Mucosa of gallbladder (tissue), 1 donor: ENCODE data around the gene FERMT3. TPM values are rescaled to one million over a fixed set of nuclear protein-coding genes. Genes with fewer than 3 reads are reported as not detected.
A peak's percentile ranks its signal among the peaks of the same experiment; 100 is the strongest.

Experiments
- DNase-seq: peaks from one replicate; pipeline ENCODE4 v3.0.0-alpha.2; 2020; ENCODE audit warnings: low spot score
- total RNA-seq: library from RNA; stranded (reverse); gene quantifications from one replicate; pipeline ENCODE4 v1.2.1, GENCODE V29; 2021
- donor health status: DM: no; HTN: no; CAD: no.

Gene FERMT3
- total RNA-seq, 1 donor from 2014 or later: 21.7 TPM

DNA sequence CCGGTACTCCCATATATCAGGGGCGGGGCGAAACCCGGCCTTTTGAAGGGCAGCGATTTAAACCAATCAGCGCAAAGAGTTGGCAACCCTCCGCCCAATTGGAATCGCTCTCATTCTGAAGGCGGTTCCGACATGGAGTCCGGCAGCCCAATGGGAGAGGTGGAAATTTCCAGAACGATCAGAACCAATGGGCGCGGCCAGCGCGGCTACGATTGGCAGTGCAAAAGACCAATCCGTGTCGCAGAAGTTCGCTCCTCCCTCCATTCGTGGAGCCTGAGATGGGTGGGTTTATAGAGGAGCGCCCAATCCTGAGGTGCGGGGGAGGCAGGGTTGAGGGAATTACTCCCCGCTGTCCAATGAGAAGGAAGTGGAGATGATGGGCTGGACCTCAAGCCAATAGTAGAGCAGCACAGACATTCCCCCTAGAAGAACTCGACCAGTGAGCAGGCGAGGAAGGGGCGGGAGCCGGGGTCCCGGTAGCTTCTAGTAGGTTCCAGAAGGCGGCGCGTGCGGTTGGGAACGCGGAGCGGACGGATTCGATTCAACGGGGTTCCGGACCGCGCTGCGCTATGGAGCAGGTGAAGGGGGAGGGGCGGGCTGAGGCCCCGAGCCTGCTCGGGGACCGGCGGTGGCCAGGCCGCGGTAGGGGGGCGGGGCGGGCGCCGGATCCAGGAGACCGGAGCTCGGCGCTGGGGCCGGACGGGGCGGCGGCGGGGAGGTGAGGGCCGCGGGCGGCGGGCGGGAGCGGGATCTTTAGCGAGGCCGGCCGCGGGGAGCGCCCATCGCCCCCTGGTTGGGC, 20.6 kb upstream of the FERMT3 start, which contains the start of gene STIP1:
Gene STIP1, plus strand, starts transcription at position 479 of the 799 bp plus-strand sequence. Its CDS starts 91 bp downstream, at position 570.
- DNase-seq: peak; percentile 100

GRCh38 chr11:64186492-64187165, 19.9 kb upstream of the FERMT3 start:
- no peak for DNase-seq

DNA sequence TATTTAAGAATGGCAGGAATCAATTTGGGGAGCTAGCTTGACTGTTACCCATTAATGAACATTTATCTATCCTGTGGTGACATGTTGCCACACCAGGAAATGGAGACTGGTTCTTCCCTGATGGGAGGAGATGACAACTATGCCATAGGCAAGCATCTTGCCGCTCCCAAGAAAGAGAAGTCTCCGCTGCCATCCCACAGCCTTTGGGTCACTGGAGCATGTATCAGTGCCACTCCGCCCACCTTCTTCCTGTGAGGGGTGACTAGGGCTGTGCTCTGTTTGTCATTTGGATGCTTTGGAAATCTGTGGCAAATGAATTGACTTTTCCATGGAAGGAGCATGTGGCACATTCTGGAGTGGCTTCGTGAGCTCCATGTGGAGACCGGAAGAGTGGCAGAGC, 14.1 kb upstream of the FERMT3 start:
- no peak for DNase-seq

- no peak for DNase-seq
Observed at GRCh38 chr11:64196626-64197025, 9.9 kb upstream of the FERMT3 start.

DNA sequence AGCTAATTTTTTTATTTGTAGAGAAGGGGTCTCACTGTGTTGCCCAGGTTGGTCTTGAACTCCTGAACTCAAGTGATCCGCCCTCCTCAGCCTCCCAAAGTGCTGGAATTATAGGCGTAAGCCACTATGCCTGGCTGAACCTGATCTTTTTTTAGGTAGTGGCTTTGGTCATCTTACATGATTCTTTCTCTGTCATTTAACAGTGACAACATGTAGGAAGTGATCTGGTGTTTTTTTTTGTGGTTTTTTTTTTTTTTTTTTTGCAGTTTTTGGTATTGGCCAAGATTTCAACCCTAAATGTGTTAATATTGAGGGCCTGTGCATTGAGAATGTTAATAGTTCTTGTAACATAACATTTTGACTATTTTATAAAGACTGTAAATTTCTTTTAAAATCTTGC, 8.0 kb upstream of the FERMT3 start:
- DNase-seq: no peak

DNA sequence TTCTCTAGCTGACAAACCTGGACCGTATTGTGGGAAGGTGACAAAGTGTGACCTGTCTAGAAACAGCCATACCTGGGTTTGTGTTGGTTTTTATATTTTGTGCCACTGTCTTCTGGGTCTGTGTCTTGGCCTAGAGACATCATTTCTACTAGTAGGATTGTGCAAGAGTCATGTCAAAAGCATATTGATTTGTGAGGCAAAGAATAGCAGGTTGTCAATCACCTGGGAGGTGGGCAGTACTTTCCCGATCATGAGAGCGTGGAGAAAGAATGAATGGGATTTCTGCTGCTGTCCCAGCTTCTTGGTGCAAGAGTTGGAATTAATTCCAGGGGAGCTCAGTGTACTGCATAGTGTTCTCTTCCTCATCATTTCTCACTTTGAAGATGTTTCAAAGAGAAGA, 5.0 kb upstream of the FERMT3 start:
- no peak for DNase-seq

DNA sequence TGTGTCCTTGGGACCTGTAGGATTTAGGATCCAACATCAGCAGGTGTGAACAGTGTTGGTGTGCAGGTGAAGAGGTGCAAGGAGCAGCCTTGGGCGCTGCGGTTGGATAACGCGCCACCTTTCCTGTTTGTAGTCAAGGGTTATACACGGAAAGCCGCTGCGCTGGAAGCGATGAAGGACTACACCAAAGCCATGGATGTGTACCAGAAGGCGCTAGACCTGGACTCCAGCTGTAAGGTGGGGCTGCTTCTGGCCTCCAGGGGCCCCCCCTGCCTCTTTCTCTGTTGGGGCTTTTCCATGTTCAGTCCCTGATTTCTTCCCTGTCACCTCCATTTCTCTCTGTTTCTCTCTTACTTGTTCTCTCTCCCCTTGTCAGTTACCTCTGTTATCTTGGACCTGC, 3.5 kb upstream of the FERMT3 start:
- DNase-seq: no peak

DNA sequence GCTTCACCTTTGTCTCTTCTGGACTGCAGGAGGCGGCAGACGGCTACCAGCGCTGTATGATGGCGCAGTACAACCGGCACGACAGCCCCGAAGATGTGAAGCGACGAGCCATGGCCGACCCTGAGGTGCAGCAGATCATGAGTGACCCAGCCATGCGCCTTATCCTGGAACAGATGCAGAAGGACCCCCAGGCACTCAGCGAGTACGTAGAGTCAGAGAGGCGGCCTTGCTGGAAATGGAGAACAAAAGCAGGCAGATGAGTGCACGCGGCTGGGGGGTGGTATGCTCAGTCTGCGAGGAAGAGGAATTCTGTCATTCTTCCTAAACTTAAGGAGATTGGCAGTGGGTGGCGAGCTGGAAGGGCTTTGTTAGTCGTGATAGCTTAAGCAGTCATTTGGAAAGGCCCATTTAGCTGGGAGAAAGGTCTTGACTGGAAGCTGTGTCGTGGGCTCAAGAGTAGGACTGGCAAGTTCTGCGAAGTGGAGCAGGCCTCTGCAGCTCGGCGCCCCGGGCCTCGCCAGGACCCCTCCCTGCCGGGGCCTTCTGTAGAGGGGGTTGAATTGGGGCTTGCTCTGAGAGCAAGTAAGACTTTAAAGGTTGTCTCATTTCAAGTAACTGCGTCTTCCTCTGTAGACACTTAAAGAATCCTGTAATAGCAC, 3.0 kb upstream of the FERMT3 start:
- no peak for DNase-seq

DNA sequence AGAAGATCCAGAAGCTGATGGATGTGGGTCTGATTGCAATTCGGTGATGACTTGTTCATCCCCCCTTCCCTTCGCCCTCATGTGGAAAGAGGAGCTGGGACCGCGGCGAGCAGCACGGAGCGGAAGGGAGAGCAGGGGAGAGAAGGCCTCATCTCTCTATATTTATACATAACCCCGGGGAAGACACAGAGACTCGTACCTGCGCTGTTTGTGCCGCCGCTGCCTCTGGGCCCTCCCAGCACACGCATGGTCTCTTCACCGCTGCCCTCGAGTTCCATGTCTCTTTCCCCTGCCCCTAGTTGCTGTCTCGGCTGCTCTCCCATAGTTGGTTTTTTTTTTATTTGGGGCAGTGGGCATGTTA, 2.5 kb upstream of the FERMT3 start:
- no peak for DNase-seq

DNA sequence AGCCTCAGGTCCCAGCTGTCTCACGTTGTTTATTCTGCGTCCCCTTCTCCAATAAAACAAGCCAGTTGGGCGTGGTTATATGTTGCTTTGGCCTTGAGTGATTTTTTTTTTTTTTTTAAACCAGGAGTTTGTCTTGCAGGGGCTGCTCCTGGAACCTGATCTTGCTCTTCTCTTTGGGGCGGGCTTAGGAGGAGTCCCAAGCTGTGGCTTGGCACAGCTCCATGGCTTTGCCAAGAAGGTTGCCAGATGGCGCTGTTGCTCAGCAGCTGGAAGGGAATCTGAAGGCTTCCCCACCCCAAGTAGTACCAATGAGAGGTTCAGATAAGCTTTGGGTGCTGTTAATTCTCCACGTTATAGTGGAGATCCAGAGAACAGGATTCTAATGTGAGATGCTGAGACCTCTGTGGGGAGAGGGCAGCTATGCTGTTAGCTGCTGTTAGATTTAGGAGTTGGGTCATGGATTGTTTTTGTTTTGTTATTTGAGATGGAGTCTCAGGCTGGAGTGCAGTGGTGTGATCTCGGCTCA, 2.0 kb upstream of the FERMT3 start:
- peak; percentile 92 for DNase-seq

- DNase-seq: peak; percentile 54
Observed at GRCh38 chr11:64207256-64208085, 950 bp downstream of the FERMT3 start.

GRCh38 chr11:64208086-64208795, 1.7 kb downstream of the FERMT3 start:
- no peak for DNase-seq

DNA sequence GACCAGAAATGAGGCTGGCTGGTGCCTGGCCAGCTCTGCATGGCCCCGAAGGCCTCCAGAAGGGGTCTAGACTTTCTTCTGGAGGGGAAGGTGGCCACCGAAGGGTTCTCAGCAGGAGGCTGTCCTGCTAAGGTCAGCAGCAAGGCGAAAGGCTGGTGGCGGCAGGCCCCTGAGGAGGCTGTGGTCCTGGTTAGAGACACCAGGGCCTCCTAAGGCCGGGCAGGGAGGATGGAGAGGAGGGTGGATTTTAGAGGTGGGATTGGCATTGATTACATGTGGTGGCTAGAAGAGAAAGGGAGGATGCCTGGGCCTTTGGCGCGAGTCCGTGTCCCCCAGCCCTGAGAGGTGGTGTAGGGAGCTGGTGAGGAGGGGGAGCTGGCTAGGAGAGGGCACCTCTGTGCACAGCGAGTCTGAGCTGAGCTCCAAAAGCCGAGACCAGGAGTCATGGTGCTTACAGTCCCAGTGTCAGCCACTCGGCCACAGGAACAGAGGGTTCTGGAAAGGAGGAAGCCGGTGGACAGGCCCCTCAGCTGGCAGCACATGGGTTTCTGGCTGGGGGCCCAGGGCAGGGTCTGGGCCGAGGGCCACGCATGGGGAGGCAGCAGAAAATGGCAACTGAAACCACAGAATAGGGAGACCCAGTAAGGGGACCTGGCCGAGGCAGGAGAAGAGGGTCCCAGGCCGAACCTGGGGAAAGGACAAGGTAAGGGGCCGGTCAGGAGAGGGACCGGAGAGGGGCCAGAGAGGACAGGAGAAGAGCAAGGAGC, 2.5 kb downstream of the FERMT3 start:
- no peak for DNase-seq

GRCh38 chr11:64209563-64209843, 3.0 kb downstream of the FERMT3 start:
- no peak for DNase-seq

GRCh38 chr11:64210301-64211020, 3.9 kb downstream of the FERMT3 start:
- no peak for DNase-seq

- DNase-seq: no peak
Observed at GRCh38 chr11:64211181-64211872, 4.8 kb downstream of the FERMT3 start.

GRCh38 chr11:64216879-64217278, 10.4 kb downstream of the FERMT3 start:
- DNase-seq: no peak

- DNase-seq: peak; percentile 73
Observed at GRCh38 chr11:64218628-64219353, 12.3 kb downstream of the FERMT3 start.

DNA sequence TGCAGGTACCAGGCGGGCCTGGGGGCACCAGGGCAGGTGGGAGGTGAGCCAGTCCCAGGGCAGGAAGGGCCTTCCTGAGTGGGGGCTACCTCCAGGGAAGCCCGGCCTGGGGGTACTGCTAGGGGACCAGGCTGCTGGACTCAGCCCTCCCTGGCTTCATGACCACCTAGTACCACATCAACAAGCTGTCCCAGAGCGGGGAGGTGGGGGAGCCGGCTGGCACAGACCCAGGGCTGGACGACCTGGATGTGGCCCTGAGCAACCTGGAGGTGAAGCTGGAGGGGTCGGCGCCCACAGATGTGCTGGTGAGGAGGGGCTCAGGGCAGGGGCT, 12.8 kb downstream of the FERMT3 start:
- DNase-seq: no peak
